SU-DHL-6 (cell line): Measurements from ENCODE around the gene OPN1MW3.
A peak's percentile ranks its signal among the peaks of the same experiment; 100 is the strongest.

Source experiments
- CTCF ChIP-seq: fragments of 200-600 bp; sonication (generic); IDR thresholded peaks from one replicate; pipeline ENCODE4 v1.5.1; 2017; ENCODE audit warnings: antibody characterized with exemption, mild to moderate bottlenecking, low read length, moderate library complexity; ENCODE audit not compliant: insufficient read depth, poor library complexity, severe bottlenecking
- EZH2phosphoT487 ChIP-seq: fragments of 200-600 bp; sonication (generic), shearing (Covaris generic); conservative IDR thresholded peaks from 2 replicates; pipeline ENCODE4 v1.6.1; 2018; ENCODE audit warnings: mild to moderate bottlenecking, antibody characterized with exemption, low read length, moderate library complexity, mixed read lengths

GRCh38 chrX:154308108-154308946, 50.9 kb downstream of the OPN1MW3 start:
- TF ChIP-seq CTCF (peak; percentile 49), EZH2phosphoT487 (no peak)
